T1000 (cell line): ENCODE measurements around the gene DGKB.

ENCODE experiments used
- DNase-seq: peaks from one replicate; lab custom pipeline; 2025; ENCODE audit warnings: mixed read lengths; lab: John Stamatoyannopoulos, UW

The DGKB gene

GRCh38 chr7:14385074-14385473 lies 517.5 kb downstream of the DGKB start:
- no peak for DNase-seq

DNA sequence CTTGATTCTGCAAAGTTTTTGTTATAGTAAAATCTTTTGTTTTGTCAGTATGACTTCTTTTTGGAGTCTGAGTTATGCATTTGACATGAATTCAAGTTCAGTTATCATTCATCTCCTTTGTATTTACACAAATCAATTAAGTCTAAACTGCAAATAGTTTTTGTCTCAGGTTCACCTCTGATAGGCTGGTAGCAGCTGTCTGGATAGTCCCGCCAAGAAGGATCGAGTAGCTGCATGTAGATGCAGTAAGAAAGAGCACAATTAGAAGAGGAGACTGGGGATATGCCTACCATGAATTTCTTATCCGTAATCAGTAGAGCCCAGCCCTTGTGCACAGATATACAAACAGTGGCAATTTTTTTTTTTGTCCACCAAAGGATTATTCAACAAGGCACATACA lies 520.6 kb downstream of the DGKB start:
- DNase-seq: no peak

DNA sequence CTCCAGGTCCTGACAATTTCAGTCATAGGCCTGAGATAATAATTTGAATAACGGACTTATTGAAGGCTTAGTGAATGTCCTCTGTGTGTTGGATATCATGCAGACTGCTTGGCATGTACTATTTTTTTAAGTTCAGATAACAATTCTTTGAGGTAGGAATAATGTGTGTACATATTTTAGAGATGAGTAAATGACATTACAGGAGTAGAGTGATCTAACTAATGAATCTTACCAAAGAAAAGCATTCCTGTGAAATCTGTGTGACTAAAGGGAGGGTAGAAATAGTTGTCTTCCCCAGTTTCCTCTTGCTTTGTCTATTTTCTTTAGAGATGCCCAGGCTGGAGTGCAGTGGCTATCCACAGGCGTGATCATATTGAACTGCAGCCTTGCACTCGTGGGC lies 521.2 kb downstream of the DGKB start:
- no peak for DNase-seq

DNA sequence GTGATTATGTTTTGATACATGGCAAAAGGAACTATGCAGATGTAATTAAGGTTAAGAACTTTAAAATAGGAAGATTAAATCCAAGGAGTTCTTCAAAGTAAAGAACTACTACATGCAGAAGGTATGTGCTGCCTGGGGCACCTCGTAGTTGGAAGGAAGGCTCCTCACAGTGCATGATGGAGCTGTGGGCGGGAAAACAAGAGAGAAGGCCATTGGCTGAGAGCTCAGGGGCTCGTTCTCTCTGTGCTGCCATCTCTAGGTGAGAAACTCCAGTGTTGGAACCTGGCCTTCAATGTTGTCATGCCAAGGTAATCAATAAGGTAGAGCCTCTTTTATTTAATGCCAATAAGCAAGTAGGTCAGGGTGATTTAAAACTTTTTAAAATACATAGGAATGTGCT lies 521.7 kb downstream of the DGKB start:
- no peak for DNase-seq

DNA sequence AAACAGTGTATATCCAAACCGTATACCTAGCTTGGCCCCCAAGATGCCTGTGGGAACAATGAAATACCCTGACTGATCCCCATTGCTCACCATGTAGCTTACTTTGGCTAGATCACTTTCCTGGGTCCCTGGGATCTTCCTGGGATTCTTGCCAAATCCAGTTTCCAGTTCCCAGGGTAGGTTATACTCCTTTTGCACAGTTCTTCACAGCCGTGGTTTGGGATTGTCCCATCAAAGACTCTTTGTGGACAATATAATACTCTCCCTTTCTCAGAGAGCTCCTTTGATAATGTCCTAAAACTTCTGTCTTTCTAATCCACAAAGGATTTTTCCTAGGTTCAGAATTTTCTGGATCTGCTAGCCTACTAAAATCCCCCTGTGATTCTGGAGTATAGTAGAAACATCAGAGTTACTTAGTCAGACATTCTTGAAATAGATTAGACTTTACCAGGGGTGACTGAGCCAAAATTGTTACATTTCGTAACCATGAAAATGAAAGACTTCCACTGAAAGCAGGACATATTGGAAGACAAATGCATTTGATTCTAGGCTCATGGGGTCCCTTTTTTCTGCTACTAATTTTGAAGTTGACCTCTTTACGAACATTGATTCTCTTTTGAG lies 524.8 kb downstream of the DGKB start:
- no peak for DNase-seq

GRCh38 chr7:14376711-14377110 lies 525.8 kb downstream of the DGKB start:
- no peak for DNase-seq

DNA sequence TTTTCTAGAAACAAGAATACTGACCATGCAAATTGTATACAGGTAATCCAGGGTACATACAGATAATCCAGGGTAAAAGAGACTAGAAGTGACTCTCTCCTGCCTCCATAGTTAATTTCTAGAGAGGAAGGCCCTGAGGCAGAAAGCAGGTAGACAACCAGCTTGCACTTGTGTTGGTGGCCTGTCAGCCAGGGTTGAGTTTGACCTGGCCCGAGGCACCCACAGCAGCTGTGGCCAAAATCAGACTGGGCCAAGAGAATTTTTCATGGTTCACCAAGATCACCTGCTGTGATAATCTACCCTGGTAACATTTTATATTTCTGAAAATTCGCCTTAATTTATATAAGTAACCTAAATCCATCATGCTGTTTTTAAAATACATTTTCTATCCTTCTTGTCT lies 526.6 kb downstream of the DGKB start:
- DNase-seq: no peak

DNA sequence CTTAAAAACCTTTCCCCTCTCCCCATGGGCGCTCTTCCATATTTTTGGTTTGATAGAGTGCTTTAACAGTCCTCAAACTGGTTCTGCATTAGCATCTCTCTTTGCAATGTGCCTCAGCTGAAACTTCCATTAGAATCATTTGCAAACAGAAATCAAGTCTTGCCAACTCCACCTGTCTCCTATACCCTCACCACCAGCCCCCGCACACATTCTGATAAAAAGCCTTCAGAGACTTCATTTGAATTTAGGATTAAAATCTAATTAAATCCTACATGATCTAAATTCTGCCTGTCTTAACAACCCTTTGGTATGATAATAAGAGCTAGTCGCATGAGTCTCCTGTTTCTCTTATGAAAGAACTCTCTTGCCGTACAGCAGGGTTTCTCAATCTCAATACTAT lies 528.2 kb downstream of the DGKB start:
- no peak for DNase-seq

DNA sequence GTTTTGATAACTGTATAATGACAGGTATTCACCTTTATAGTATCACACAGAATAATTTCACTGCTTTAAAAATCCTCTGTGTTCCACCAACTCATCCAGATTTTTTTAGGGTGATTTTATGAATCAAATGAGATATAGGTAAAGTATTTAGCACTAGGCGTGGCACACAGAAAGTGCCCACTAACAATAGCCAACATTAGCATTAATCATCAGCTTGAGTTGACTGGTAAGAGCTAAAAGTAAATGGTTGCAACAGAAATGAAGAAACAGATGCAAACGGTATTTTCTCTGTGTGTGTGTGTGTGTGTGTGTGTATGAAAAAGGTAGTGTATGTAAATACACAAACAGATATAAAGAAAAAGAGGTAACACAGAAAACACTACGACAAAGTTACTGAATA lies 534.3 kb downstream of the DGKB start:
- no peak for DNase-seq

DNA sequence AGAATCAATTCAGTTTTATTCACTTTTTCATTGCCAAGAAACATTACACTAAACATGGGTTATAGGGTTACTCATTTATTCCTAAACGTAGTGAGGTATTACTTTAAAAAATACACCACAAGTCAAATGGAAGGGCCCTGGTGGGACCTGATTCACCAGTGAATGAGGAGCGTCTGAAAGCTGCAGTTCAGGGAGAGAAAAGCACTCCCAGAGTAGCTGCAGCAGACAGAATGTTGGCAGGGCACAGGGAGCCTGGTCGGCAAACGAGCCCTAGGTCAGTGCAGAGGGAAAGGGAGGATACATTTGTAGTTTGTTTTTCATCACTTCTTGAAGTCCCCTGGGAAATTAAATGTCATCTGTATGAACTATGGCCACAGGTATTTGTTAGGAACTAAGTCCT lies 551.4 kb downstream of the DGKB start:
- DNase-seq: no peak

GRCh38 chr7:14341200-14341775 lies 561.3 kb downstream of the DGKB start:
- no peak for DNase-seq

DNA sequence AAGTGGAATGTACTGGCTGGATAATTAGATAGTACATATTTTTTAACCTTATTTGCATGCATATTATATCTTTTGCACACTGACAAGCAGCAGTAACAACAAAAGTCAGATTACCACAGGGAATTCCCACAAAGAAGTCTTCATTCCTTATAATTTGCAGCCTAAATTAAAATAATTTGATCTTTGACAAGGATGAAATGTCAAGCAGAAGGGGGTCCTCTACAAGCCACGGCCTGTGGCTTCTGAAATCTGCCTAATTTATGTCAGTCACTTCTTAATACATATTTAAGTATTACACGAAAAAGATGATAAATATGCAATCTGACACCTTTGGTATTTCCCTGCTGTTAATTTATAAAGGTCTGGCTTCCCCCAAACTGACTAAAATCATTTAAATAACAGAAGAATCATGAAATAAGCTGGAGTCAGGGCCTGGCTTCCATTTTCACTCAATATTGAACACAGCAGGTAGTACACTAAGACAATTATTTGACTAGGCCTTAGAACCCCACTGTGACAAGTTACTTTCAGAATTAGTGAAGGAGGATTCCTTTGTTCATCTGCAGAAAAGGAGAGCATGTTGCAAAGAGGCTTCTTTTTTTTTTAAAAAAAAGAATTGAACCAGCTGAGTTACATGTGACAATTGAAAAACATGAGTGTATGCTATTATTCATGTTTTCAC lies 562.0 kb downstream of the DGKB start:
- DNase-seq: no peak

DNA sequence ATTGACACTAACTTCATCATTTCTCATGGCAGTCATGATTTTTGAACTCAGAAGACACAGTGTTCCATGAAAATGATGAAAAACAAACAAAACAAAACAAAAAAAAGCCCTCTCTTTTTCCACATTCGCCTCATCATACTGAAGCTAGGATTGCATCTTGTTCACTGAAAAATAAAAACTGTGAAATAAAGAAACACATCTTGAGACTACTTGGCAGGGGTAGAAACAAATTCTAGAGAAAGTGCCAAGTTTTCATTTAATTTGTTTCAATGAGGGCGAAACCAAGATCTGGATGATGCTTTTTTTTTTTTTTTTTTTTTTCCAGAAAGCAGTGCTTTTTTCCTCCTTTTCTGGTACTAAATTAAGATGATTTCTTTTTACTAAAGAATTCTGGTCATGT lies 562.7 kb downstream of the DGKB start:
- DNase-seq: no peak

- DNase-seq: no peak
These were observed 566.3 kb downstream of the DGKB start for GRCh38 chr7:14336256-14336655.

DNA sequence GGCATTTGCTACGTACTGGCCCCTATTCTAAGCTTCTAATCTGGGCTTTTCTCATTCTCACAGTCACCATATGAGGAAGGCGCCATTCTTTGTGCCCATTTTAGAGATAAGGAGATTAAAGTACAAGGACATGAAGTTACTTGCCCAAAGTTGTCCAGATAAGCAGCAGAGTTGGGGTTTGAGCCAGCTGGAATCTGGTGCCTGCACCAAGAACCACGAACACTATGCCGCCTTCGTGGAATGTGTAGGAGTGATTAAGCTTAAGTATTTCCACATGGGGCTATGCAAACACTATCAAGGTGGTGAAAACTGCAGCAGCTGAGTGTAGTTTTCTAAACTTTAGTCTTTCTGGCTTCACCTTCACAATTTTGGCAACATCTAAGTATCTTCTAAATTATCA lies 570.4 kb downstream of the DGKB start:
- DNase-seq: no peak

GRCh38 chr7:14324767-14325166 lies 577.8 kb downstream of the DGKB start:
- no peak for DNase-seq

DNA sequence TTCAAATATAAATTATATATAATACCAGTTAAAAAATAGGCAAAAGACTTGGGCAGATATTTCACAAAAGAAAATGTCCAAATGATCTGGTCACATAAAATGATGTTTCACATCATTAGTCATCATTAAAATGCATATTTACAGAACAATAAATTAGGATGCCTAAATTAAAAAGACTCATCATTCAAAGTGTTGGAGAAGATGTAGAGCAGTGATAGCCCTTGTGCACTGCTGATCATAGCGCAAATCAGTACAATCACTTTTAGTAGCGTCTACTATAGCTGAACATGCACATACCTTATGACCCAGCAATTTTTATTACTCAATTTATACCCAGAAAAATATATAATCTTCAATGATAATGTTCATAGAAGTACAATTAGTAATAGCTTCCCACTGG lies 579.8 kb downstream of the DGKB start:
- DNase-seq: no peak

DNA sequence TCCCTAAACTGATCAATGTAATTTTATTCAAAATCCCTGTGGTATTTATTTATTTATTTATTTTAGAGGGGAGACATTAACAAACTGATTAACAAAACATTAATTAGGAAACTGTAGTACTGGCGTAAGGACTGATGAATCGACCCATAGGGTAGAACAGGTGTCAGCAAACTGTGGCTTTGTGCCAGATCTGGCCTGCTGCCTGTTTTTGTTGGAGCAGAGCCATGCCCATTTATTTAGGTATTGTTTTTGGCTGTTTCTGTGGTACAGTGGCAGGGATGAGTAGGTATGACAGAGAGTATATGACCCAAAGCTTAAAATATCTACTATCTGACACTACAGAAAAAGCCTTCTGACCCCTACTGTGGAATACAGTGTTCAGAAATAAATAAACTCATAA lies 580.6 kb downstream of the DGKB start:
- DNase-seq: no peak

GRCh38 chr7:14309432-14309831 lies 593.1 kb downstream of the DGKB start:
- no peak for DNase-seq

DNA sequence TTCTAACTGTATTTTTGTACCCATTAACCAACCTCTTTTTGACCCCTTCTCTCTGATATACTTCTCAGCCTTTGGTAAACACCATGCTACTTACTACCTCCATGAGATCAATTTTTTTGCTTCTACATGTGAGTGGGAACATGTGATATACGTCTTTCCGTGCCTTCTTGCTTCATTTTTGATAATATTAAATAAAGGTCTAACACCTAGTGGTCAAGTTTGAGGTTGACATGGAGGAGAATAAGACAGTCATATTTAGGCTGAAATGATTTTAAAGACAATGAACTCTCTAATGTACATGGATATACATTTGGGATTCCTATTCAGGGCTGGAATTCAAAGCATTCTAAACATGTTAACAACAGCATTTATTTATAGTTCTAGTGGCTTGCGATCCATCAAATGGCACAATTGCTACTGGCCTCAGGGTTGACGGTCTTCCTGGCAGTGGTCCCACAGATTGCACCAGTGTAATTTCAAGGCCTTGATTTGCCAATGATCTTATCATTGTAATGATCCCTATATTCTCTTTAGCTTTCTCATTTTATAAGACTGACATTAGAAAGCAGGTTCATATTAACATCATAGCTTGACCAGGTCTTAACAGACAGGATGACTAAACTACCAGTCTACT lies 597.2 kb downstream of the DGKB start:
- DNase-seq: no peak

- DNase-seq: no peak
These were observed 599.0 kb downstream of the DGKB start for GRCh38 chr7:14303536-14303935.

DNA sequence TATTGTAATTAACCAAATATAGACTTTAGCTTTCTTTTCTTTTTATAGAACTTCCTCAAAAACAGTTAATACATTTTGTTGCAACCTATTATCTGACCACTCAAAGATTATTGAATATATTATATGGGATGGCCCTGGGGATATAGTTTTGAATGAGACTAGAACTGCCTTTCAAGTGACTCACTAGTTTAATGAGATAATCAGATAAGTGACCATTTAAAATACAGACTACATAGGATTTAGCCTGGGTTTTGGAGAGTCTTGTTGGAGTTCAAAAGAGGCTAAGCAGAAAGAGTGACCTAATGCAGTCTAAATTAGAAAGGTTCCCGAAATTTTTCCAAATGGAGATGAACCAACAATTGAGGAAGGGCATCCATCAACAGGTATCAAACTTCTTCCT lies 607.9 kb downstream of the DGKB start:
- no peak for DNase-seq

DNA sequence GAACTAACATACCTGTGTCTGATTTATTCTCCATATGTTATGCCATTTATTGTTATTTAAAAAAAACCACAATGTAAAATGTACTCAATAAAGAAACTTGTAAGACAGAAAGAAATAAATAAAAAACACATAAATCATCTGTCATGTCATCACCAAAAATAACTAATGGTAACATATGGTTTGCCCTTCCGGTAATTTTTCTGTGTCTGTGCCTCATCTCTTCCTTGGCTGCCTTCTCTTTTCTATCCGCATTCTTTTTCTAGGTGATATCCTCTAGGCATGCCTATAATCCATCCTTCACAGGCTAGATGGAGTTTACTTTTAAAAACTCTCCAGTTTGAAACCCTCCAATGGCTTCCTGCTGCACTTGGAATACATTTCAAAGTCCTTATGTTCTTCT lies 609.1 kb downstream of the DGKB start:
- DNase-seq: no peak
